Measurements from ENCODE around the gene PTPN6.

GRCh38 chr12:6965026-6965661 is 14.0 kb downstream of the PTPN6 start:
- TF ChIP-seq CTCF (IDR thresholded peaks at IDR 0.05; ENCODE audit: low read depth, low read length, poor library complexity, severe bottlenecking) (peak; percentile 95), EZH2phosphoT487 (IDR thresholded peaks at IDR 0.05; ENCODE audit: borderline replicate concordance, low read length) (no peak)

Measured in DOHH2 (cell line).